ENCODE data around the gene UBE3D.
"Not testable (repeated sequence)": the region's sequence is repeated elsewhere in the genome, so short reads cannot be mapped to it uniquely, and the experiment has no call there.

UBE3D gene

GRCh38 chr6:82909551-82909950 lies 156.1 kb downstream of the UBE3D start:
- no peak for DNase-seq

- DNase-seq = no peak
Measured at GRCh38 chr6:82908661-82909060, 157.0 kb downstream of the UBE3D start.

- no peak for DNase-seq
Measured at GRCh38 chr6:82906951-82907350, 158.7 kb downstream of the UBE3D start.

DNA sequence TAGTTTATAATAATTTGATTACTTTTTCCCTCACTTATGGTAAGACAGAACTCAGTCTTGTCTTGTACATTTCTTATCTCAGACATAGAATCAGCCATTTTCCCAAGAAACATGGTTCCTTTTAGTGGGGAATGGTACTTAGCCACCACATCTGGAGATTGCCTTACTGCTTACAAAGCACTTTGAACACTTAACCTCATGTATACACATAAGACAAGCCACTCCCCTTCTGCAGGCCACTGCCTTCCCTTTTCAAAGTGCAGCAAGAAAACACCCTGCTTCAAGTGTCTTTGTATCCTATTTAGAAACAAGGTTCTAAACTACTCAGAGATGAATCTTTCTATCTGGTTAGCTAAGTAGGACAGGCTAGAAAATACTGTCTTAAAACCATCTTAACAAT lies 159.2 kb downstream of the UBE3D start:
- DNase-seq = no peak

GRCh38 chr6:82904860-82905259 lies 160.8 kb downstream of the UBE3D start:
- DNase-seq = no peak

- DNase-seq = no peak
Measured at GRCh38 chr6:82904257-82904656, 161.4 kb downstream of the UBE3D start.

DNA sequence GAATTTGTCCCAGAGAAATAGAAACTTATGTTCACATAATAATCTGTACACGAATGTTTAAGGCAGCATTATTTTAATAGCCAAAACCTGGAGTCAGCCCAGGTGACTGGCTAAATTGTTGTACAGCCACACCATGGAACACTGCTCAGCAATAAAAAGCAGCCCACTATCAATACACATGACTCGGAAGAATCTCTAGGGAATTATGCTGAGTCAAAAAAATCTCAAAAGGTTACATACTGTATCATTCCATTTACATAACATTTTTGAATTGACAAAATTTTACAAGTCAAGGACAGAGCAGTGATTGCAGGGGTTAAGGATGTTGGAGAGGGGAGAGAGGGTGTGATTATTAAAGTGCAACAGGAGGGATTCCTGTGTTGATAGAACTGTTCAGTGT lies 163.4 kb downstream of the UBE3D start:
- no peak for DNase-seq

GRCh38 chr6:82894653-82895259 lies 170.9 kb downstream of the UBE3D start:
- DNase-seq = no peak

DNA sequence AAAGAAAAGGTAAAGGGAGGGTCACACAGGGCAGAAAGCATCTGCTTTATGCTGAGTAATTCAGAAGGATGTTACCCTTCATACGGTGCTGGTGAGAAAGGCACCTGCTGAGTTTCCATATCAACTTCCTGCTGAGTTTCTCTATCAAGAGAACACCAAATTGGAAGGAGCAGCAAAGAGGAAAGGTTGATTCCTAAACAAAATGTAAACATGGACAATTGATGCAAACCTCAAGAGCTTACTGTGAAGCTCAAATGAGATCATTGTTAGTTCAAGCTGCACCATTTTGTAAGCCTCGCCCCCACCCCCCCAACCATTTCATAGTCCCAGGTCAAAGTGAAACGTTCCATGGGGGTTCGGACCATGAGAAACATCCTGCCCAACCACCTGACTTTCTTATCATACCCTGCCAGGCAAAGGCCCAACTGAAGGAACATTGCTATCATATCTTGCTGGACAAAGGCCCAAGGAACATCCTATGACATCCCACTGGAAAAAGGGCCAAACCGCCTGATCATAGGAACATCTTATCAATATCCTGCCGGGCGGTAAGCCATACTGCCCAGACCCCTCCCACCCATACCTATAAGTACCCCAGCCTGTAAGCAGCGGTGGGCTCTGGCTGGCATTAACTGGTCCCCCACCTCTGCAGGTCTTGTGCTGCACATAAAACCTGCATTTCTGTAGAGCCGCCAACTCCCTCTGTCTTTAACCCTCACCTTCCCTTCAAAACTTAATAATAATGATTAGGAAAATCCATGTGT lies 171.6 kb downstream of the UBE3D start:
- DNase-seq = no peak

- DNase-seq = not testable (repeated sequence)
Measured at GRCh38 chr6:82891503-82891902, 174.1 kb downstream of the UBE3D start.

GRCh38 chr6:82891076-82891475 lies 174.6 kb downstream of the UBE3D start:
- DNase-seq = no peak

DNA sequence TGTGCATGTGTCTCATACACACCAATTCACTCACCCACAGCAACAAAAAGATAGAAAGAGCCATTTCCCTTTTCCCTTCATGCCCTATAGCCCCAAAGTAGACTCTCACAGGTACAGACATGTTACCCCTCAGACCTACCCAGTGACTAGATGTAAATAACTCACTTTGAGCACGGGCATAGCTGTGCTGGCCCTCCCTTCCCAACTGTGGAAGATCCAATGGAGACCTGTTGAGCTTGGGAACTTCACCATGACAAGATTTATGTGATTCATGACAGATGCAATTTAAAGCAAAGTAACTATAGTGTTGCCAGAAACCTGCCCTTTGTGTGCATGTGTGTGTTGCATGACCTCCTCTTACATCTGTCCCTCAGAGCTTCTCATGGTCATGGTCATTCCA lies 175.4 kb downstream of the UBE3D start:
- DNase-seq = no peak

- DNase-seq = no peak
Measured at GRCh38 chr6:82889143-82889542, 176.5 kb downstream of the UBE3D start.

DNA sequence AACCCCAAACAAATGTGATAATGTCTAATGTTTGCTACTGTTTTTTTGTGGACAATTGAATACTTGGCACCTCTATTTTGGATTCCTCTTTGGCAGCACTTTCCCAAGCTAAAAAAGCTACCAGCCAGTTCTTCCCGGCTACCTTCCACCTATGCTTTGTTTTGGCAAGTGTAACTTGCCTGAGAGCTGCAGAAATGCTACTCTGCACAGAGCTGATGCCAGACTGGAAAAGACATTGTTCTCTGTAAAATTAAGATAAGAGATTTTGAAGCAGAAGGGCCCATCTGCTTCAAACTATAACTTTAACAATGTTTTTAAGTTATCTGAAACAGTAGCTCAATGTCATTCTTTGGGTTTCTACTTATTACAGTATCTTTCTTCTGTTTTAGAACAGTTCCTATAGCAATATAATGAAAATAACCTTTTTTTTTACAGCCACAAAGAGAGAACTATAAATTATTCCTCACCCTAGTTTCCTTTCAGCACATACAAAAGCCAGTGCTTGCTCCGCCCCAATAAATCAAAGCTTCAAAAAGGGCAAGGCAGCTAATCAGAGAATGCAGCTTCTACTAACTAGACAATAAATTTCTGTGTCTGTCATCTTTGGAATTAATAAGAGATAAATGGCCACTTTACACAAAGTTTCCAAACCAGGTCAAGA lies 183.1 kb downstream of the UBE3D start:
- no peak for DNase-seq

DNA sequence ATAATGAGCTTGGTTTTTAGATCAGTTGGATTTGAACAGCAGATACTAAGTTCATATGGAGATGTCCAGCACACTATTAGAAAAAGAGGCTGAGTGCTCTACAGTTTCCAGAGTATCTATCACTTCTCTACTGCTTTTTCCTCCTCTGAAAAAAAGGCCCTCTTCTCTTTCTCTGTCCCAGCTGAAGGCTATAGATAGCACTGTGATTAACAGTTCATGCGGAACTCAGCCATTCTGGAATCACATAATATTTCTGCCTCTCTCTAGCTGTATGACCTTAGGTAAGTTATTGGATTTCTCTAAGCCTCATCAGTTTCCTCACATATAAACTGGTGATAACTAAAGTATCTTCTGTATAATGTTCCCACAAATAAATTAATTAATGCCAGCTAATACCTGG lies 184.1 kb downstream of the UBE3D start:
- no peak for DNase-seq

DNA sequence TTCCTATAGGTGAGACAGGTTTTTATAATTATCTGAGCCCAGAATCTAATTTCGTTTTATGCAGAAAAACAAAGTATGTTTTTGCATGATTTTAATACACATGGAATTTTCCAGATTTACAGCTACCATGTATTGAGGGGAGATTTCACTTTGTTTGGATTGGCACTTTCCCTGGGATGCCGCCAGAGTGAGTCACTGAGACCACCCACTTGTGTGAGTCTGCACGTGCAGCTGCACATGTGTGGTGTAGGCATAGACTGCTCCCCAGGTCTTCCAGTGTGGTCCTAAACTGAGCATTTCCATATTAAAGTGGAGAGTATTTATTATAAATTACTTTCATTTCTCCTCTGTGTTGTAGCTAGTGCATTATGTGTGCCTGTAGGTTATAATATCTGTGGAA lies 186.8 kb downstream of the UBE3D start:
- DNase-seq = no peak

GRCh38 chr6:82877213-82878195 lies 188.1 kb downstream of the UBE3D start:
- no peak for DNase-seq

DNA sequence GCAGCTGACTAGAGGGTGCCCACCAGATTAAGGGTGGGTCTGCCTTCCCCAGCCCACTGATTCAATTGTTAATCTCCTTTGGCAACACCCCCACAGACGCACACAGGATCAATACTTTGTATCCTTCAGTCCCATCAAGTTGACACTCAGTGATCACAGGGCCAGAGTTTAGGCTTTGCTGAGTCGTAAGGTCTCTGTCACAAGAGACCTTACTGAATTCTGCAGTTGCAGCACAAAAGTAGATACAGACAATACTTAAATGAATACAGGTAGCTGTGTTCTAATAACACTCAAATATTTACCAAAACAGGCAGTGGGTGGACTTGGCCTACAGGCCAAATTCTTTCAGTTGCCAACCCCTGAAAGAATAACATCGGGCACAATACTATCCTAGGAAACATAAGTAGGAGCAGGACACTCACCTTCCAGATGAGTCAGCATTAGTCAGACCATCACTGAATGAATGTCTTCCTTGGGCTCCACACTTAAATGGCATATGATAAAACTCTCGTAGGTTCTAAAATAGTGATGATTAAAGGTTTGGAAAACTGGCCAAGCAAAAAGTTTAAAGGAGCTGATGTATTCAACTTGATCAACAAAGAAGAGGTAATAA lies 190.0 kb downstream of the UBE3D start:
- no peak for DNase-seq

DNA sequence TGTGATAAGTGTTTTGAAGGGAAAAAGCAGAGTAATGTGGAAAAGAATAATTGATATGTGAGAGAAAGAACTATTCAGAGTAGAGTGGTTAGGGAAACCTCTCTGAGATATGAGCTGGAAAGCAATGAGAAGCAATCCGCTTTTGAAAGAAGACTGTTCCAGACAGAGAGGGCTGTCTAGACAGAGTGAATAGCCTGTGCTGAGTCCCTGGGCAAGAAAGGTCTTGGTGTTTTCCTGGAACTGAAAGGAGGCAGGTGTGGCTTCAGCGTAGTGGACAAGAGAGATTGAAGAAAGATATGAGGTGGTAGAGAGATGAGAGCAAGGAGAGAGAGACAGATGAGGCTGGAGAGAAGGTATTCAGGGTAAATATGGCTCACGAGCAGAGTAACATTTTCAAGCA lies 190.8 kb downstream of the UBE3D start:
- DNase-seq = no peak

DNA sequence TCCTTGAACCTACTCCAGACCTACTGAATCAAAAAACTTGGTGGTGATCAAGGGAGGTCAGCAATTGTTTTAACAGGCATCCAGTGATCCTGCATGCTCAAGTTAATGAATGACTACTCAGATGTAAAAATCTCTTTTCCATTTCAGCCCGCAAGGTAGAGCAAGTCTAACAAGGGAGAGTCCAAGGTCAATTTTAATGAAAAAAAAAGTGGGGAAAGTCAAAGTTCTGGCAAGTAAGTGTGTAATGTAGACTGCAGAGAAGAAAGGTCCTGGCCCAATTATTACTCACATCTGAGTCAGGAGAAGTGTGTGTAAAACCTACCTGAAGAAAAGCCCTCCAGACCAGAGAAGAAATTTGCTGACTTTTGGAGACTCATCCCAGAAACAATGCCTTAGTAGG lies 193.5 kb downstream of the UBE3D start:
- DNase-seq = no peak

- no peak for DNase-seq
Measured at GRCh38 chr6:82870582-82871172, 195.0 kb downstream of the UBE3D start.

DNA sequence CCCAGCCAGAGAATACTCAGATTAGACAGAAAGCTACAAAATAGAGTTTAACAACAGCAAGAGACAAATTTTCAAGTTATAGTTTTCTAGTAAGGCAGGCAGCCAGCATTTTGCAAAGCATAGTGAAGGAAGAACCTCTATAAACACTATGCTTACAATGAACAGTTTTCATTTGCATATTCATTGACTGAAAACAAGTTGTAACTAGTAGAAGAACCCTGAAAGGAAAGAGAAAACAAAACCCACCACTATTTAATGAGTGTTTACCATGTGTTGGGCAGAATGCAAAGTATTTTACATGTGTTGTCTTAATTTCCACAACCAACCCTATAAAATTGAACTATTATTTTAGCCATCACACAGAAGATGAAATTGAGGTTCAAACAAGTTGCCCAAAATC lies 196.1 kb downstream of the UBE3D start:
- no peak for DNase-seq
